HG03025 (cell line): ENCODE results near the gene STX18.
"Not testable (repeated sequence)": the region's sequence is repeated elsewhere in the genome, so short reads cannot be mapped to it uniquely, and the experiment has no call there.

ENCODE experiments used
- ATAC-seq: cut with Tn5 transposase; IDR thresholded peaks from one replicate; pipeline ENCODE4 v1.9.1; 2021; ENCODE audit warnings: mild to moderate bottlenecking, moderate library complexity; ENCODE audit not compliant: unreplicated experiment, low FRiP score

The STX18 gene

DNA sequence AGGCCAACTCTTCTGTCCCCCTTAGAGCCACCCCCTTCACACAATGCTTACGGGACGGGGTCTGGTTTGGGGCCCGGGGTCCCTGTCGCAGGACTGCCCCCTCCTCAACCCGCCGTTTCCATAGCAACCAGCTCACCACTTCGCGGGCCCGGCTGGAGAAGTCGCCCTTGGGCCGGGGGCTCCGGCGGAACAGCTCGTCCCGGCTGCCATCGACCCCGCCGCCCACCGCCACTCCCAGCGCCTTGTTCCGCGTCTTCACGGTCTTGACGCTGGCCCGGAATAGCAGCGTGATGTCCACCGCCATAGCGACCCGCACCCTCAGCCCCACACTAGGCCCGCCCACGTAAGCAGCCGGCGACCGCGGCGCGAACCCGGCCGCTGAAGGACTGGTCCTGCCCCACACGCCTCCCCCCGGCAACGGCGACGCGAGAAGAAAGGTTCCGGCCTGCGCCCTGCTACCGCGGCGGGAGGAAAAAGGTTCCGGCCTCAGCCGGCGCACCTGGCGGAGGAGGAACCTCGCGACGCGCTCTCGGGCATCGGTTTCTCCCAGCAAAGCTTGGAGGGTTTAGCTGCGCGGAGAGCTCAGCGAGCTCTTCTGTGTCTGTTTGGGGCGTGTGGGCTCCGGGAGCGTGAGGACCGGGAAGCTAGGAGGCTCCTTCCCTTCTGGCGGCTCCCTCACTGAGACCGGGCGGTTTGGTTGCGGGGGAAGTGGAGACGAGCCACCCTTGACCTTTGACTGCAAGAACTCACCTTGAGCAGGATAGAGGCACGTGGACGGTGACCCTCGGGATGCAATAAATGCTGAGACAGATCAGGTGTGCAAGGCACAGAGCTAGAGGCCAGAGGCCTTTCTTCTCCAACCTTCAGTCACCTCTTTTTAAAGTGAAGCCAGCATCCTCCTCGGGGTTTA lies at the start of gene STX18:
TSS of gene STX18 (minus strand) at position 388 of the 910 bp plus-strand sequence. CDS start at position 304, 84 bp downstream.
- ATAC-seq = peak; percentile 76

DNA sequence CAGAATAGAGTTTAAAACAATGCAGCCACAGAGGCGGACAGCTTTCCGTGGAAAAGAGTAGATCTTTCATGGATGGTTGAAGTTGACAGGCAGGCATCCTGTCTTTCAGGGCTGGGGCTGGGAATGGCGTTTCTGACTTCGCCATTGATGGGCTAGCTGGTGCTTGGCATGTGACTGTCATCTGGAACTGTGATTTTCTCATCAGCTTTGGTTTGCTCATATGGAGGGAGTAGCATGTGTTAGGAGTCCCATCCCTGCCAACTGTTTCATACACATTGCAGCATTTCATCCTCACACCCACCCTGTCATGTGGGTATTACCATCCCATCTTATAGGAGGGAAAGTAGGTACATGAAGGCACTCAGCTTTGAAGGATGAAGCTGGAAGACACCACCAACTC lies 49.2 kb upstream of the STX18 start:
- no peak for ATAC-seq

GRCh38 chr4:4590546-4590945 lies 48.7 kb upstream of the STX18 start:
- ATAC-seq = no peak

DNA sequence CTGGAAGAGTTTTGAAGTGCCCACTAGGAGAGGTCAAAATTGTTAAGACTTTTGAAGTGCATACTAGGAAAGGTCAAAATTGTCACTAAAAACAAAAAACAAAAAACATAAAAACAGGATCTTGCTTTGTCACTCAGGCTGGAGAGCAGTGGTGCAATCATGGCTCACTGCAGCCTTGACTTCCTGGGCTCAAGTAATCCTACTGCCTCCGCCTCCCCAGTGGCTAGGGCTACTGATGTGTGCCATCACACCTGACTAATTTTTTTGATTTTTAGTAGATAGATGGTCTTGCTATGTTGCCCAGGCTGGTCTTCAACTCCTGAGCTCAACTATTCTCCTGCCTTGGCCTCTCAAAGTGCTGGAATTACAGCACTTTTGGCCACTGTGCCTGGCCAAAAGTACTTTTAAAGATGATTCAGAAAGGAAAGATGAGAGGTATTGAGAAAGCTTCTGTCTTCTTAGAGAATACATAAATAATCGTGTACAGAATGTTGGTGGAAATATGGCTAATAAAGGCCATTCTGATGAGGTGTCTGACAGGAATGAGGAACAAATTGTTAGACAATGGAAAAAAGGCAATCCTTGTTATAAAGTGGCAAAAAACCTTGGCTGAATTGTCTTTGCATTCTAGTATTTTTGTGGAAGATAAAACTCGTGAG lies 43.3 kb upstream of the STX18 start:
- ATAC-seq = no peak

- no peak for ATAC-seq
These were observed 41.8 kb upstream of the STX18 start for GRCh38 chr4:4583606-4584005.

DNA sequence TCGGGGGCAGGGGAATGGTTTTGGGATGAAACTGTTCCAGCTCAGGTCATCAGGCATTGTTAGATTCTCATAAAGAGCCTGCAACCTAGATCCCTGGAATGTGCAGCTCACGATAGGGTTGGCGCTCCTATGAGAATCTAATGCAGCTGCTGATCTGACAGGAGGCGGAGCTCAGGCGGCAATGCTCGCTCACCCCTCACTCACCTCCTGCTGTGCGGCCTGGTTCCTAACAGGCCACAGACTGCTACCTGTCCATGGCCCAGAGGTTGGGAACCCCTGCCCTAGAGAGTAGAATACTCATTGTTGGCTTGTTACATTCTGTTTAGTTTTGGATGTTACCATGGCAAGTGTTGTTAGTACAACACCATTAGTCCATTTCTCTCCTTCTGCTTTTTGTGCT lies 40.8 kb upstream of the STX18 start:
- ATAC-seq = no peak

DNA sequence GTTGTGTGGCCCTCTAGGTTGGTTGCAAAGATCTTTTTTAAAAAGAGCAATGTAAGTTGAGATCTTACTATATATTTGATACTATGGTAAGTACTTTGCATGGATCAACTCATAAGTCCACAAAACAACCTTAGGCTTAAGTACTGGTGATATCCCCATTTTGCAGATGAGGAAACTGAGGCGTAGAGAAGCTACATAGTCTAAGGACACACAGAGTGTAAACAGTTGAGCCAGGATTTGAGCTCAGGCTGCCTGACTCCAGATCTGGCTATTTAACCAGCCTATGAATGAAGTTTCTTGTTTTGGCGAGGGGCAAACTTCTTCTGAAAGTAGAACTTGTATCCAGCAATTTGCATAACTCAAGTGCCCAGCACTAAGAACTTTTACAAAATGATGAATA lies 38.6 kb upstream of the STX18 start:
- ATAC-seq = no peak

GRCh38 chr4:4578981-4579380 lies 37.1 kb upstream of the STX18 start:
- ATAC-seq = no peak

DNA sequence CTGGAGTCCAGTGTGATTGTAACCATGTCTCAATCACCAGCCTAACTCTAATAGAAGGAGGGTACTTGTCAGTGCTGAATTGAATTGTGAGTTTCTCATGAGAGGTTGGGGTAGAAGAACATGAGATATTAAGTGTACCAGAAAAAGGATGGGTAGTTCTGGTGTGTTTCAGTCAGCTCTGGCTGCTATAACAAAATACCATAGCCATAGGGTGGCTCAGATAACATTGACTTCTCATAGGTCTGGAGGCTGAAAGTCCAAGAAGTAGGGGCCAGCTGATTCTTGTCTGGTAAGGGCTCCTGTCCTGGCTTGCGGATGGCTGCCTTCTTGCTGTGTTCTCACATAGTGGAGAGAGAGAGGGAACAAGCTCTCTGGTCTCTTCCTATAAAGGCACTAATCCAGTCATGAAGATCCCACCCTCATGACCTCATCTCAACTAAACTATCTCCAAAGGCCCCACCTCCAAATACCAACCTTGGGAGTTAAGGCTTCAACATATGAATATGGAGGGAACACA lies 35.6 kb upstream of the STX18 start:
- ATAC-seq = no peak

GRCh38 chr4:4575284-4576211 lies 33.7 kb upstream of the STX18 start:
- ATAC-seq = peak; percentile 70

GRCh38 chr4:4574792-4575191 lies 32.9 kb upstream of the STX18 start:
- no peak for ATAC-seq

DNA sequence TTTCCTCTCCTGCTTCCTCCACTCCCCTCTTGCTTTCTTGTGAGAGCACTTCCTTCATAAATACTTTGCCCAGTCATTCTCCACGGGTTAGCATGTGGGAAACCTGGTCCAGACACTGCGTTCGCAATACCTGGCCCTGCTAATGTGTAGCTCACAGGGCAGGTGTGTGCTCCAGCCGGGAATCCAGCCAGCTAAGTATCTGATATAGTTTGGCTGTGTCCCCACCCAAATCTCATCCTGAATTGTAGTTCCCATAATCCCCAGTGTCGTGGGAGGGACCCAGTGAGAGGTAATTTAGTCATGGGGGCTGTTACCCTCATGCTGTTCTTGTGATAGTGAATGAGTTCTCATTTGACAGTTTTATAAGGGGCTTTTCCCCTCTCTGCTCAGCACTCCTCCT lies 32.2 kb upstream of the STX18 start:
- ATAC-seq = no peak

DNA sequence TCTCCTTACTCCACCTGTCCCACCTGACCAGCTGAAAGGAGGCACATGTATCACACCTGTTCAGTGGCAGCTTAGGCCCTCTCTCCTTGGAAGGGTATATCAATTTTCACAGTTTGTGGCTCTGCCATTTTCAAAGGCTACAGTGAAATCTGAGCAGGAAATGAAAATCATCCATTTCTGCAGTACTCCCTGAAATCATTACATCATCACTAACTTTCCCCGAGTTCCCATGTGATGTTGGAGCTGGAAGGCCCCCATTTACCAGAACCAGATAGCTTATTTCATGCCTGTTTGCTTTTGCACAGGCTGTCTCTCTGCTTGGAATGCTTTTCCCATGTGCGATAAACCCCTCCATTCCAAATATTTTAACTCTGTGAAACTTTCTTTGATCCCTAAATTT lies 31.0 kb upstream of the STX18 start:
- ATAC-seq = no peak

- ATAC-seq = not testable (repeated sequence)
These were observed 28.0 kb upstream of the STX18 start for GRCh38 chr4:4569861-4570260.

DNA sequence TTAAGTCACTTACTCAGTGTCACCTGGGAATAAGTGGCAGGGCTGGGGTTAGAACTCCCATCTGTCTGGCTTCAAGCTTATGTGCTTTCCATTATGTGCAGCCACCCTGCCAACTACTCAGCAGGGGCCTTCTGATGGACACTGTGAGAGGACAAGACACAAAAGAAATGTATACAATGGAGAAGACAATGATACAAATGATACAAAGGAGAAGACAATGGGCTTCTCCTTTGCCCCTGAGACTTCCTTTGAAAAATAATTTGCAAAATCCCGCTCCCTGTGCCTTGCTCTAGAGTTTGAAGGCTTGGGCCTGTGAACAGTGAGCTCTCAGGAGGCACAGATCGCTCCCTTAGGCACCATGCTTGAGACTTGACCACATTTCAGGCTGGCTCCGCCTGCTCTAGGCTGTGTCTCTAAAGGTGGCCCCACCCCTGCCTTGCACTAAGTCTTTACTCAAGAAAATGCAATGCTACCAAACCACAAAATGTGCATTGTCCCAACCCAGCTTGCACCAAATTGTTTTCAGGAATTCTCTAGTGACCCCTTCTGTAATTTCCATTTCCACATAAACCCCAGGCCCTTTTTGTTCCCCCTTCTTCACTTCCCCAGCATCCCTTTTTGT lies 27.1 kb upstream of the STX18 start:
- ATAC-seq = no peak

GRCh38 chr4:4566359-4566758 lies 24.5 kb upstream of the STX18 start:
- not testable (repeated sequence) for ATAC-seq

- ATAC-seq = no peak
These were observed 22.7 kb upstream of the STX18 start for GRCh38 chr4:4564522-4564921.

DNA sequence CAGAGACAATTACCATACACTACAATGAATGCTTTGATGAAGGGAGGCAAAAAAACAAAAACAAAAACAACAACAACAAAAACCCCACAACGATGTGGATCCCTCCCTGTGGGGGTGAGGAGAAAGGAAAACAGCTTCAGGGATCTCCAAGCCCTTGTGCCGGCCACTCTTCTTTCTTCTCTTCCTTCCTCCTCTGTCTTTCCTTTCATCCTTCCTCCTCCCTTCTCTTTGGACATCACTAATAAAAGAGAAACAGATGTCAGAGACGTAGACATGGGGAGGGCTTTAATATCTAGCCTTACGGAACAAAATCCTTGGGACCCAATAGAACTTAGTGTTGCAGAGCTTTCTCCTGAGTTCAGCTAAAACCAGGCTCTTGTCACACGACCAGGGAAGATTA lies 18.8 kb upstream of the STX18 start:
- no peak for ATAC-seq

GRCh38 chr4:4560136-4560535 lies 18.3 kb upstream of the STX18 start:
- ATAC-seq = no peak

GRCh38 chr4:4559596-4559995 lies 17.7 kb upstream of the STX18 start:
- no peak for ATAC-seq
